GM18526 (cell line): ENCODE measurements around the gene NIT1.

Experiments used
- POLR2A ChIP-seq: IDR thresholded peaks from 3 replicates; pipeline ENCODE4 v1.6.1; 2011; ENCODE audit not compliant: insufficient read length; ENCODE audit errors: extremely low read depth

NIT1 gene

GRCh38 chr1:161117759-161118581 is at the start of gene NIT1, which contains the start of gene PFDN2:
TSS of gene NIT1 (plus strand) at chr1:161118105. CDS start at chr1:161118177, 72 bp downstream.
TSS of gene PFDN2 (minus strand) at chr1:161118037. CDS start at chr1:161118026, 11 bp downstream.
- peak; percentile 93 for TF ChIP-seq POLR2A

GRCh38 chr1:161068306-161069234 is 49.3 kb upstream of the NIT1 start:
- peak; percentile 48 for TF ChIP-seq POLR2A

GRCh38 chr1:161069241-161069640 is 48.7 kb upstream of the NIT1 start:
- TF ChIP-seq POLR2A = no peak

GRCh38 chr1:161069731-161070270 is 48.1 kb upstream of the NIT1 start, which contains the start of gene ARHGAP30:
TSS of gene ARHGAP30 (minus strand) at chr1:161069891. CDS start at chr1:161069624, 267 bp downstream.
- TF ChIP-seq POLR2A = peak; percentile 87

- TF ChIP-seq POLR2A = no peak
Measured at GRCh38 chr1:161070761-161071160, 47.1 kb upstream of the NIT1 start.

GRCh38 chr1:161071886-161072371 is 46.0 kb upstream of the NIT1 start:
- TF ChIP-seq POLR2A = no peak

- no peak for TF ChIP-seq POLR2A
Measured at GRCh38 chr1:161072751-161073449, 45.0 kb upstream of the NIT1 start.

GRCh38 chr1:161073474-161074121 is 44.3 kb upstream of the NIT1 start:
- no peak for TF ChIP-seq POLR2A

GRCh38 chr1:161074676-161075368 is 43.1 kb upstream of the NIT1 start:
- no peak for TF ChIP-seq POLR2A

GRCh38 chr1:161076410-161076809 is 41.5 kb upstream of the NIT1 start:
- no peak for TF ChIP-seq POLR2A

- no peak for TF ChIP-seq POLR2A
Measured at GRCh38 chr1:161077426-161077825, 40.5 kb upstream of the NIT1 start.

- TF ChIP-seq POLR2A = no peak
Measured at GRCh38 chr1:161079436-161080110, 38.3 kb upstream of the NIT1 start.
